ENCODE data around the gene NOS1AP. TPM values are rescaled to one million over a fixed set of nuclear protein-coding genes. Genes with fewer than 3 reads are reported as not detected.

The NOS1AP gene
- total RNA-seq, 1 experiment from 2014 or later = not detected

GRCh38 chr1:162248854-162249535 is 179.5 kb downstream of the NOS1AP start:
- Histone ChIP-seq H3K36me3 (no peaks in the 10 kb centered on the region), H3K4me3 (no peak overlapping the region), H3K27me3 (replicated peaks) (no peaks in the 10 kb centered on the region; the same call in none of the 2 replicates), H3K9me3 (replicated peaks) (no peaks in the 10 kb centered on the region), H3K27ac (no peak overlapping the region), H3K4me1 (replicated peaks) (no peaks in the 10 kb centered on the region)
- no peak for DNase-seq (ENCODE audit: low read depth in 1 of 2, low spot score in 2 of 2)

GRCh38 chr1:162250004-162250730 is 180.7 kb downstream of the NOS1AP start:
- Histone ChIP-seq H3K36me3 (no peaks in the 10 kb centered on the region), H3K27ac (no peak overlapping the region), H3K27me3 (replicated peaks) (peaks cover 4% of the 10 kb centered on the region), H3K9me3 (replicated peaks) (no peaks in the 10 kb centered on the region), H3K4me3 (no peak overlapping the region), H3K4me1 (replicated peaks) (no peaks in the 10 kb centered on the region)
- no peak for DNase-seq (ENCODE audit: low read depth in 1 of 2, low spot score in 2 of 2)

GRCh38 chr1:162251102-162251501 is 181.6 kb downstream of the NOS1AP start:
- Histone ChIP-seq H3K9me3 (replicated peaks) (no peaks in the 10 kb centered on the region), H3K36me3 (no peaks in the 10 kb centered on the region), H3K4me3 (no peak overlapping the region), H3K27ac (no peak overlapping the region), H3K4me1 (replicated peaks) (no peaks in the 10 kb centered on the region), H3K27me3 (replicated peaks) (peaks cover 4% of the 10 kb centered on the region; the same call in 1 of the 2 replicates)
- no peak for DNase-seq (ENCODE audit: low read depth in 1 of 2, low spot score in 2 of 2)

GRCh38 chr1:162252214-162252613 is 182.7 kb downstream of the NOS1AP start:
- no peak for DNase-seq (ENCODE audit: low read depth in 1 of 2, low spot score in 2 of 2)

GRCh38 chr1:162253790-162254189 is 184.3 kb downstream of the NOS1AP start:
- H3K4me1 ChIP-seq (replicated peaks) = no peaks in the 10 kb centered on the region
- no peaks in the 10 kb centered on the region for H3K9me3 ChIP-seq (replicated peaks)
- no peak overlapping the region for H3K4me3 ChIP-seq
- H3K27ac ChIP-seq = no peak overlapping the region
- H3K27me3 ChIP-seq (replicated peaks) = peaks cover 4% of the 10 kb centered on the region; the same call in 1 of the 2 replicates
- no peaks in the 10 kb centered on the region for H3K36me3 ChIP-seq
- DNase-seq (ENCODE audit: low read depth in 1 of 2, low spot score in 2 of 2) = no peak

More at GRCh38 chr1:162252214-162252613, 182.7 kb downstream of the NOS1AP start:
- no peaks in the 10 kb centered on the region for H3K4me1 ChIP-seq (replicated peaks)
- H3K27me3 ChIP-seq (replicated peaks) = peaks cover 4% of the 10 kb centered on the region; the same call in 1 of the 2 replicates
- H3K36me3 ChIP-seq = no peaks in the 10 kb centered on the region
- no peaks in the 10 kb centered on the region for H3K9me3 ChIP-seq (replicated peaks)
- no peak overlapping the region for H3K4me3 ChIP-seq
- H3K27ac ChIP-seq = no peak overlapping the region

GRCh38 chr1:162256287-162256686 is 186.8 kb downstream of the NOS1AP start:
- no peak for DNase-seq (ENCODE audit: low read depth in 1 of 2, low spot score in 2 of 2)
- H3K4me1 ChIP-seq (replicated peaks) = no peaks in the 10 kb centered on the region
- H3K4me3 ChIP-seq = no peak overlapping the region
- H3K9me3 ChIP-seq (replicated peaks) = no peaks in the 10 kb centered on the region
- H3K27me3 ChIP-seq (replicated peaks) = peaks cover 4% of the 10 kb centered on the region; the same call in 1 of the 2 replicates
- H3K27ac ChIP-seq = no peak overlapping the region
- no peaks in the 10 kb centered on the region for H3K36me3 ChIP-seq

GRCh38 chr1:162258394-162258793 is 188.9 kb downstream of the NOS1AP start:
- Histone ChIP-seq H3K27ac (no peak overlapping the region), H3K36me3 (no peaks in the 10 kb centered on the region), H3K4me1 (replicated peaks) (no peaks in the 10 kb centered on the region), H3K4me3 (no peak overlapping the region), H3K27me3 (replicated peaks) (peaks cover 8% of the 10 kb centered on the region; the same call in 1 of the 2 replicates), H3K9me3 (replicated peaks) (no peaks in the 10 kb centered on the region)
- DNase-seq (ENCODE audit: low read depth in 1 of 2, low spot score in 2 of 2) = no peak

- no peak overlapping the region for H3K4me3 ChIP-seq
- no peaks in the 10 kb centered on the region for H3K9me3 ChIP-seq (replicated peaks)
- H3K27me3 ChIP-seq (replicated peaks) = peaks cover 8% of the 10 kb centered on the region; the same call in 1 of the 2 replicates
- DNase-seq (ENCODE audit: low read depth in 1 of 2, low spot score in 2 of 2) = no peak
- no peaks in the 10 kb centered on the region for H3K4me1 ChIP-seq (replicated peaks)
- H3K27ac ChIP-seq = no peak overlapping the region
- no peaks in the 10 kb centered on the region for H3K36me3 ChIP-seq
Observed at GRCh38 chr1:162259894-162260455, 190.5 kb downstream of the NOS1AP start.

- Histone ChIP-seq H3K9me3 (replicated peaks) (no peaks in the 10 kb centered on the region), H3K4me3 (no peak overlapping the region), H3K27me3 (replicated peaks) (peaks cover 11% of the 10 kb centered on the region), H3K4me1 (replicated peaks) (no peaks in the 10 kb centered on the region), H3K36me3 (no peaks in the 10 kb centered on the region), H3K27ac (no peak overlapping the region)
- no peak for DNase-seq (ENCODE audit: low read depth in 1 of 2, low spot score in 2 of 2)
Observed at GRCh38 chr1:162264108-162264507, 194.6 kb downstream of the NOS1AP start.

- H3K9me3 ChIP-seq (replicated peaks) = no peaks in the 10 kb centered on the region
Observed at GRCh38 chr1:162265983-162266382, 196.5 kb downstream of the NOS1AP start.

GRCh38 chr1:162270016-162270770 is 200.7 kb downstream of the NOS1AP start:
- H3K4me3 ChIP-seq = no peak overlapping the region
- DNase-seq (ENCODE audit: low read depth in 1 of 2, low spot score in 2 of 2) = no peak
- no peaks in the 10 kb centered on the region for H3K4me1 ChIP-seq (replicated peaks)
- H3K27me3 ChIP-seq (replicated peaks) = peaks cover 8% of the 10 kb centered on the region
- no peaks in the 10 kb centered on the region for H3K36me3 ChIP-seq
- no peak overlapping the region for H3K27ac ChIP-seq
- H3K9me3 ChIP-seq (replicated peaks) = no peaks in the 10 kb centered on the region

More at GRCh38 chr1:162265983-162266382, 196.5 kb downstream of the NOS1AP start:
- no peaks in the 10 kb centered on the region for H3K36me3 ChIP-seq
- no peak for DNase-seq (ENCODE audit: low read depth in 1 of 2, low spot score in 2 of 2)
- no peak overlapping the region for H3K27ac ChIP-seq
- peaks cover 16% of the 10 kb centered on the region for H3K27me3 ChIP-seq (replicated peaks)
- no peaks in the 10 kb centered on the region for H3K4me1 ChIP-seq (replicated peaks)
- no peak overlapping the region for H3K4me3 ChIP-seq

- H3K27ac ChIP-seq = no peak overlapping the region
- DNase-seq (ENCODE audit: low read depth in 1 of 2, low spot score in 2 of 2) = no peak
- H3K9me3 ChIP-seq (replicated peaks) = no peaks in the 10 kb centered on the region
- H3K4me1 ChIP-seq (replicated peaks) = no peaks in the 10 kb centered on the region
- H3K27me3 ChIP-seq (replicated peaks) = peaks cover 8% of the 10 kb centered on the region
- no peaks in the 10 kb centered on the region for H3K36me3 ChIP-seq
- no peak overlapping the region for H3K4me3 ChIP-seq
Observed at GRCh38 chr1:162271972-162272371, 202.5 kb downstream of the NOS1AP start.

- Histone ChIP-seq H3K27me3 (replicated peaks) (peaks cover 8% of the 10 kb centered on the region), H3K27ac (no peak overlapping the region), H3K9me3 (replicated peaks) (no peaks in the 10 kb centered on the region), H3K4me1 (replicated peaks) (no peaks in the 10 kb centered on the region), H3K36me3 (no peaks in the 10 kb centered on the region), H3K4me3 (no peak overlapping the region)
- DNase-seq (ENCODE audit: low read depth in 1 of 2, low spot score in 2 of 2) = no peak
Observed at GRCh38 chr1:162272419-162272818, 202.9 kb downstream of the NOS1AP start.

Data from SJSA1 (cell line).